ENCODE data around the gene FRS2.

The FRS2 gene

GRCh38 chr12:69533844-69534243 lies 63.7 kb downstream of the FRS2 start:
- DNase-seq (ENCODE audit: low spot score) = no peak

GRCh38 chr12:69534389-69534822 lies 64.2 kb downstream of the FRS2 start:
- no peak for DNase-seq (ENCODE audit: low spot score)

- DNase-seq (ENCODE audit: low spot score) = no peak
These were observed 70.8 kb downstream of the FRS2 start for GRCh38 chr12:69540987-69541386.

GRCh38 chr12:69544087-69544486 lies 73.9 kb downstream of the FRS2 start:
- DNase-seq (ENCODE audit: low spot score) = no peak

- no peak for DNase-seq (ENCODE audit: low spot score)
These were observed 74.9 kb downstream of the FRS2 start for GRCh38 chr12:69545081-69545480.

- no peak for DNase-seq (ENCODE audit: low spot score)
These were observed 76.7 kb downstream of the FRS2 start for GRCh38 chr12:69546693-69547438.

- DNase-seq (ENCODE audit: low spot score) = no peak
These were observed 78.5 kb downstream of the FRS2 start for GRCh38 chr12:69548687-69549086.

- no peak for DNase-seq (ENCODE audit: low spot score)
These were observed 80.6 kb downstream of the FRS2 start for GRCh38 chr12:69550569-69551350.

- no peak for DNase-seq (ENCODE audit: low spot score)
These were observed 83.5 kb downstream of the FRS2 start for GRCh38 chr12:69553628-69554248.

GRCh38 chr12:69555461-69555860 lies 85.3 kb downstream of the FRS2 start:
- DNase-seq (ENCODE audit: low spot score) = no peak

- no peak for DNase-seq (ENCODE audit: low spot score)
These were observed 86.2 kb downstream of the FRS2 start for GRCh38 chr12:69556383-69556782.

- no peak for DNase-seq (ENCODE audit: low spot score)
These were observed 93.1 kb downstream of the FRS2 start for GRCh38 chr12:69563166-69563762.

GRCh38 chr12:69566603-69567002 lies 96.4 kb downstream of the FRS2 start:
- DNase-seq (ENCODE audit: low spot score) = no peak

- no peak for DNase-seq (ENCODE audit: low spot score)
These were observed 99.0 kb downstream of the FRS2 start for GRCh38 chr12:69569236-69569635.

- no peak for DNase-seq (ENCODE audit: low spot score)
These were observed 99.9 kb downstream of the FRS2 start for GRCh38 chr12:69570000-69570516.

- DNase-seq (ENCODE audit: low spot score) = peak; percentile 58
These were observed 100.6 kb downstream of the FRS2 start for GRCh38 chr12:69570545-69571399.

- no peak for DNase-seq (ENCODE audit: low spot score)
These were observed 105.2 kb downstream of the FRS2 start for GRCh38 chr12:69575346-69575745.

GRCh38 chr12:69578283-69578682 lies 108.1 kb downstream of the FRS2 start:
- no peak for DNase-seq (ENCODE audit: low spot score)

GRCh38 chr12:69579029-69579428 lies 108.8 kb downstream of the FRS2 start:
- DNase-seq (ENCODE audit: low spot score) = no peak

- DNase-seq (ENCODE audit: low spot score) = no peak
These were observed 109.9 kb downstream of the FRS2 start for GRCh38 chr12:69580074-69580473.

GRCh38 chr12:69583203-69583602 lies 113.0 kb downstream of the FRS2 start:
- no peak for DNase-seq (ENCODE audit: low spot score)

All from CD4-positive, alpha-beta T cell treated with Interleukin-6 at 100 ng/mL for 8 hours (primary cell).